ENCODE results near the gene MOB3B. TPM values are rescaled to one million over a fixed set of nuclear protein-coding genes. Genes with fewer than 3 reads are reported as not detected.

The MOB3B gene
- polyA plus RNA-seq (2013), result 24.9 and 25.0 TPM in 2 replicates

DNA sequence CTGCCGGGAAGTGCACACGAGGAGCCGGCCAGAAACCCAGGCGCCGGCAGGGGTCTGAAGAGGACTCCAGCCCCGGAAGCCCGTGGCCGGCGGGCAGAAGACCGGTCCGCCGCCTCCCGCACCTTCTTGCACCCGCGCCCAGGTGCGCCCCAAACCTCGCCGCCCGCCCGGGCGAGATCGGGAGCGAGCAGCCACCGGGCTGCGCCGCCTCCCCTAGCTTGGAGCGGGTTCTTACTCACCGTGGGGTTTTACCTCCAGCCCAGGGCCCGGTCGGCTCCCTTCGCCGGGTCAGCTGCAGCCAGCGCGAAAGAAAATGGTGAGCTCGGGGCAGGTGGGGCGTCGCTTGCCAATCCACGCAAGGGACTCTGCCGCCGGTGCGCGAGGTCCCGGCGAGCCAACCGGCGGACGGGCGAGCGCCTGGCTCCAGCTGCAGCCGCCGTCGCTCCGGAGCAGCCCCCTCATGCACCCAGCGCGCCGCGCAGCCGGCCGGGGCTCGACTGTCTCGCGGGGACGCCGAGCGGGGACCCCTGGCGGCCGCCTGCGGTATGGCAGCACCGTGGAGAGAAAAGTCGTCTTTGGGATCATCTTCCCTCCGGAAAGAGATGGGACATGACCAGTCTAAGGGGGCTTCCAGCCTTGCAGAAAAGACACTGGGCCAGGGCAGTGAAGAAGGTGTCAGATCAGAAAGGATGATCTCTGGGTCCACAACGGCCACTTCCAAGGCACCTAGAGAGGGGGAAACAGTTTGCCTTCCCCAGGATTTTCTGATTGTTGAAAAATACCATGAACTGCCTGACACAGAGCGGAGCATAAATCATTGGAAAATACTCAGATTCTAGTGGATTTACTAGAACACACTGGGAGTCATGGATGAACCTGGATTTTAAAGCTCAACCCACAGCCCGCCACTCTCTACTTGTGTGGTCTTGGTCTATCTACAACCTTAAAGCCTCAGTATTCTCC is at the start of gene MOB3B:
Gene MOB3B (minus strand): TSS at position 499 of the 963 bp plus-strand sequence. CDS start 74,264 bp downstream, outside the sequence.
- peak within 1 kb of the TSS; percentile 95 for H2BK120ac ChIP-seq (ENCODE audit: insufficient read depth, low read length, poor library complexity)
- H3K36me3 ChIP-seq (ENCODE audit: control insufficient read depth in 1 of 2, insufficient read depth in 2 of 2, low read length in 2 of 2), result no peaks in the 10 kb centered on the region
- WGBS (ENCODE audit: extremely low coverage, insufficient coverage, insufficient read length), result no CpG with 5 or more reads among the region's 74 CpGs
- H3K18ac ChIP-seq (ENCODE audit: low read length), result peak within 1 kb of the TSS; percentile 94
- no peaks in the 10 kb centered on the region for H3K27me3 ChIP-seq (ENCODE audit: insufficient read depth, low read length)
- H3K4me2 ChIP-seq (ENCODE audit: low read length), result peak within 1 kb of the TSS; percentile 98
- peaks cover 9% of the 10 kb centered on the region for H3K79me2 ChIP-seq (ENCODE audit: control insufficient read depth, insufficient read depth, low read length, poor library complexity)
- H2BK12ac ChIP-seq (ENCODE audit: low read length), result peak within 1 kb of the TSS; percentile 82
- H3K4me3 ChIP-seq (ENCODE audit: low read depth, low read length), result peak within 1 kb of the TSS; percentile 91
- H3K23ac ChIP-seq (ENCODE audit: low read length), result no peak within 1 kb of the TSS
- H3K79me1 ChIP-seq (ENCODE audit: low read length), result peaks cover 20% of the 10 kb centered on the region
- peak within 1 kb of the TSS; percentile 70 for H2AK5ac ChIP-seq (ENCODE audit: low read length)
- peak within 1 kb of the TSS; percentile 91 for H3K4ac ChIP-seq (ENCODE audit: low read depth, low read length)
- peak within 1 kb of the TSS; percentile 89 for H3K27ac ChIP-seq (ENCODE audit: low read depth, low read length)
- peak within 1 kb of the TSS; percentile 92 for H4K12ac ChIP-seq (ENCODE audit: low read depth, low read length)
- H3K9ac ChIP-seq (ENCODE audit: low read length), result peak within 1 kb of the TSS; percentile 87
- H3K4me1 ChIP-seq (ENCODE audit: control insufficient read depth in 1 of 2, insufficient read depth in 2 of 2, low read length in 2 of 2), result peaks cover 2 to 12% of the 10 kb centered on the region in 2 experiments
- peak; percentile 53 to 91 for DNase-seq
- peak within 1 kb of the TSS; percentile 35 for H2AFZ ChIP-seq (ENCODE audit: insufficient read depth, low read length, poor library complexity)
- peak within 1 kb of the TSS; percentile 90 for H4K91ac ChIP-seq (ENCODE audit: low read depth, low read length)
- peak within 1 kb of the TSS; percentile 92 for H3K14ac ChIP-seq (ENCODE audit: low read length)
- peak within 1 kb of the TSS; percentile 66 for H4K8ac ChIP-seq (ENCODE audit: low read depth, low read length)
- H3K9me3 ChIP-seq (ENCODE audit: insufficient read depth, low read depth, low read length), result no peaks in the 10 kb centered on the region
- peak within 1 kb of the TSS; percentile 80 for H2BK5ac ChIP-seq (ENCODE audit: low read depth, low read length, poor library complexity)

DNA sequence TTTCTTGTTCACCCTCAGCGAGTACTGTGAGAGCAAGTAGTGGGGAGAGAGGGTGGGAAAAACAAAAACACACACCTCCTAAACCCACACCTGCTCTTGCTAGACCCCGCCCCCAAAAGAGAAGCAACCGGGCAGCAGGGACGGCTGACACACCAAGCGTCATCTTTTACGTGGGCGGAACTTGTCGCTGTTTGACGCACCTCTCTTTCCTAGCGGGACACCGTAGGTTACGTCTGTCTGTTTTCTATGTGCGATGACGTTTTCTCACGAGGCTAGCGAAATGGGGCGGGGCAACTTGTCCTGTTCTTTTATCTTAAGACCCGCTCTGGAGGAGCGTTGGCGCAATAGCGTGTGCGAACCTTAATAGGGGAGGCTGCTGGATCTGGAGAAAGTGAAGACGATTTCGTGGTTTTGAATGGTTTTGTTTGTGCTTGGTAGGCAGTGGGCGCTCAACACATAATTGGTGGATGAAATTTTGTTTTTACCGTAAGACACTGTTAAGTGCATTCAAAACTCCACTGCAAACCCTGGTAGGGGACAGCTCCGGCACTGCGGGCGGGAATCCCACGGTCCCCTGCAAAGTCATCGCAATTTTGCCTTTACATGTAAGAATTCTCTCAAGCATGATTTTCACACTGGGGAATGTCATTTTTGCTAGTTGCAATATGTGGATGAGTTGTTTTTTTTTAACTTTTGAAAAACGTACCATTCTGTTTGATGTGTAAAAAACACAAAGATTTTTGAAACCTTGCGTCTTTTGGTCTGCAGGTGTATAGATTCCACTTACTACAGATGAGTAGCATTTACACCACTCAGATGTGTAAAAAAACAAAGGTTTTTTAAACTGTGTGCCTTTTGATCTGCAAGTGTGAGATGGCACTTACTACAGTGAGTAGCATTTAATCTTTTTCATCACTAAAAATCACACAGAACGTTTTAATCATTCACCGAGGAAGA is 44.3 kb upstream of the MOB3B start:
- Histone ChIP-seq H3K4me1 (ENCODE audit: control insufficient read depth in 1 of 2, insufficient read depth in 2 of 2, low read length in 2 of 2) (peaks cover 2 to 4% of the 10 kb centered on the region in 2 experiments), H3K9ac (ENCODE audit: low read length) (no peak overlapping the region), H3K18ac (ENCODE audit: low read length) (no peak overlapping the region), H2BK5ac (ENCODE audit: low read depth, low read length, poor library complexity) (peak overlapping the region; percentile 25), H3K4me2 (ENCODE audit: low read length) (peak overlapping the region; percentile 74), H3K79me2 (ENCODE audit: control insufficient read depth, insufficient read depth, low read length, poor library complexity) (peaks cover 3% of the 10 kb centered on the region), H3K36me3 (ENCODE audit: control insufficient read depth in 1 of 2, insufficient read depth in 2 of 2, low read length in 2 of 2) (no peaks in the 10 kb centered on the region), H3K27ac (ENCODE audit: low read depth, low read length) (peak overlapping the region; percentile 17), H3K9me3 (ENCODE audit: insufficient read depth, low read depth, low read length) (no peaks in the 10 kb centered on the region), H3K27me3 (ENCODE audit: insufficient read depth, low read length) (no peaks in the 10 kb centered on the region), H2AK5ac (ENCODE audit: low read length) (no peak overlapping the region), H3K79me1 (ENCODE audit: low read length) (peaks cover 6% of the 10 kb centered on the region), H2BK120ac (ENCODE audit: insufficient read depth, low read length, poor library complexity) (no peak overlapping the region), H2AFZ (ENCODE audit: insufficient read depth, low read length, poor library complexity) (peak overlapping the region; percentile 90), H3K14ac (ENCODE audit: low read length) (no peak overlapping the region), H3K4ac (ENCODE audit: low read depth, low read length) (no peak overlapping the region), H4K91ac (ENCODE audit: low read depth, low read length) (no peak overlapping the region), H2BK12ac (ENCODE audit: low read length) (no peak overlapping the region), H3K23ac (ENCODE audit: low read length) (no peak overlapping the region), H4K8ac (ENCODE audit: low read depth, low read length) (peak overlapping the region; percentile 33), H3K4me3 (ENCODE audit: low read depth, low read length) (peak overlapping the region; percentile 61), H4K12ac (ENCODE audit: low read depth, low read length) (no peak overlapping the region)
- WGBS (ENCODE audit: extremely low coverage, insufficient coverage, insufficient read length), result no CpG with 5 or more reads among the region's 35 CpGs
- DNase-seq, result peak; percentile 100

DNA sequence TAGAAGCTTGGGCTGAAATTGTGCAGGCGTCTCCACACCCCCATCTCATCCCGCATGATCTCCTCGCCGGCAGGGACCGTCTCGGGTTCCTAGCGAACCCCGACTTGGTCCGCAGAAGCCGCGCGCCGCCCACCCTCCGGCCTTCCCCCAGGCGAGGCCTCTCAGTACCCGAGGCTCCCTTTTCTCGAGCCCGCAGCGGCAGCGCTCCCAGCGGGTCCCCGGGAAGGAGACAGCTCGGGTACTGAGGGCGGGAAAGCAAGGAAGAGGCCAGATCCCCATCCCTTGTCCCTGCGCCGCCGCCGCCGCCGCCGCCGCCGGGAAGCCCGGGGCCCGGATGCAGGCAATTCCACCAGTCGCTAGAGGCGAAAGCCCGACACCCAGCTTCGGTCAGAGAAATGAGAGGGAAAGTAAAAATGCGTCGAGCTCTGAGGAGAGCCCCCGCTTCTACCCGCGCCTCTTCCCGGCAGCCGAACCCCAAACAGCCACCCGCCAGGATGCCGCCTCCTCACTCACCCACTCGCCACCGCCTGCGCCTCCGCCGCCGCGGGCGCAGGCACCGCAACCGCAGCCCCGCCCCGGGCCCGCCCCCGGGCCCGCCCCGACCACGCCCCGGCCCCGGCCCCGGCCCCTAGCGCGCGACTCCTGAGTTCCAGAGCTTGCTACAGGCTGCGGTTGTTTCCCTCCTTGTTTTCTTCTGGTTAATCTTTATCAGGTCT is 43.5 kb upstream of the MOB3B start, which contains the start of gene C9orf72:
Gene C9orf72 (minus strand): TSS at position 564 of the 716 bp plus-strand sequence. CDS start 6,361 bp downstream, outside the sequence.
- Histone ChIP-seq H3K27me3 (ENCODE audit: insufficient read depth, low read length) (no peaks in the 10 kb centered on the region), H3K36me3 (ENCODE audit: control insufficient read depth in 1 of 2, insufficient read depth in 2 of 2, low read length in 2 of 2) (no peaks in the 10 kb centered on the region), H2AK5ac (ENCODE audit: low read length) (no peak within 1 kb of the TSS), H3K4me3 (ENCODE audit: low read depth, low read length) (peak within 1 kb of the TSS; percentile 84), H3K18ac (ENCODE audit: low read length) (peak within 1 kb of the TSS; percentile 75), H4K91ac (ENCODE audit: low read depth, low read length) (peak within 1 kb of the TSS; percentile 63), H2BK5ac (ENCODE audit: low read depth, low read length, poor library complexity) (peak within 1 kb of the TSS; percentile 59), H3K4me2 (ENCODE audit: low read length) (peak within 1 kb of the TSS; percentile 80), H3K23ac (ENCODE audit: low read length) (no peak within 1 kb of the TSS), H3K4me1 (ENCODE audit: control insufficient read depth in 1 of 2, insufficient read depth in 2 of 2, low read length in 2 of 2) (peaks cover 2 to 4% of the 10 kb centered on the region in 2 experiments), H2BK120ac (ENCODE audit: insufficient read depth, low read length, poor library complexity) (peak within 1 kb of the TSS; percentile 80), H2BK12ac (ENCODE audit: low read length) (no peak within 1 kb of the TSS), H3K79me2 (ENCODE audit: control insufficient read depth, insufficient read depth, low read length, poor library complexity) (peaks cover 3% of the 10 kb centered on the region), H3K27ac (ENCODE audit: low read depth, low read length) (peak within 1 kb of the TSS; percentile 50), H4K8ac (ENCODE audit: low read depth, low read length) (peak within 1 kb of the TSS; percentile 75), H4K12ac (ENCODE audit: low read depth, low read length) (peak within 1 kb of the TSS; percentile 64), H3K9ac (ENCODE audit: low read length) (peak within 1 kb of the TSS; percentile 81), H3K79me1 (ENCODE audit: low read length) (peaks cover 6% of the 10 kb centered on the region), H3K14ac (ENCODE audit: low read length) (peak within 1 kb of the TSS; percentile 82), H2AFZ (ENCODE audit: insufficient read depth, low read length, poor library complexity) (peak within 1 kb of the TSS; percentile 90), H3K4ac (ENCODE audit: low read depth, low read length) (peak within 1 kb of the TSS; percentile 27), H3K9me3 (ENCODE audit: insufficient read depth, low read depth, low read length) (no peaks in the 10 kb centered on the region)
- peak; percentile 55 to 78 for DNase-seq
- WGBS (ENCODE audit: extremely low coverage, insufficient coverage, insufficient read length), result no CpG with 5 or more reads among the region's 72 CpGs

All from trophoblast cell (in vitro differentiated cells and primary cell).